SHP77 (cell line): ENCODE data around the gene VPS36.
"Not testable (repeated sequence)": the region's sequence is repeated elsewhere in the genome, so short reads cannot be mapped to it uniquely, and the experiment has no call there.

Experiments
- DNase-seq, 2 experiments: peaks; one replicate each; lab custom pipeline; 2025; lab: John Stamatoyannopoulos, UW

Gene VPS36

GRCh38 chr13:52377898-52378297, 72.5 kb downstream of the VPS36 start:
- DNase-seq: no peak

- DNase-seq: no peak
Observed at GRCh38 chr13:52374873-52375411, 75.5 kb downstream of the VPS36 start.

- no peak for DNase-seq
Observed at GRCh38 chr13:52374389-52374788, 76.0 kb downstream of the VPS36 start.

DNA sequence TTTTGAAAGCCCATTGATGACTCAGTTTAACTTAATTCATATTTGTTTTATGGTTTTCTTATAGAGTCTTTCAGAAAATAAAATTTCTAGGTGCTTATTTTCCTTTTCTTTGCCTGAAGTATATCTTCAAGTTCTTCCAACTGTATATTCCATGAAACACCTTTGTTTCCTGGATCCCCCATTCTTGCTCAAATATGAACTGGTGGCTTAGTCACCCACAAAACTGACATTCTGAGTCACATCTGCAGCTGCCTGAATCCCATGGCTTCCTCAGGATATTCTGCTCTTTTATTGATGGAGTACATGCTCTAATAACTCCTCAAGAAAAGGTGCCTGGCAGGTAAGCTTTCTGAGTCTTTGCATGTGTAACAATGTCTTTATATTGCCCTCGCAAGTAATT, 77.2 kb downstream of the VPS36 start:
- not testable (repeated sequence) for DNase-seq

- DNase-seq: no peak
Observed at GRCh38 chr13:52371736-52372247, 78.6 kb downstream of the VPS36 start.

- DNase-seq: no peak
Observed at GRCh38 chr13:52366291-52366690, 84.1 kb downstream of the VPS36 start.
